BJ (cell line): ENCODE data around the gene LAMA3. TPM values are rescaled to one million over a fixed set of nuclear protein-coding genes. Genes with fewer than 3 reads are reported as not detected.

Experiments
- CTCF ChIA-PET: fragments of 350-600 bp; formaldehyde crosslinking; extraction: SDS; loops from one replicate; lab custom pipeline; 2021; ENCODE audit warnings: antibody characterized with exemption, inconsistent platforms; lab: Yijun Ruan, JAX
- POLR2A ChIA-PET: fragments of 300-600 bp; sonication (Branson Sonifier 250); formaldehyde crosslinking; extraction: SDS; loops from one replicate; lab custom pipeline; 2021; ENCODE audit warnings: antibody characterized with exemption; lab: Charles Lee
- DNase-seq: peaks from one replicate; pipeline ENCODE4 v3.0.0-alpha.2; 2011; ENCODE audit warnings: low read depth
- H3K27me3 ChIP-seq: 2 replicates; pipeline ENCODE4 v1.6.0; 2011; ENCODE audit warnings: low read length; ENCODE audit not compliant: control insufficient read depth, insufficient read depth
- H3K36me3 ChIP-seq: 2 replicates; pipeline ENCODE4 v1.5.1; 2011; ENCODE audit warnings: low read length; ENCODE audit not compliant: control insufficient read depth, insufficient read depth
- H3K4me3 ChIP-seq: 2 replicates; pipeline ENCODE4 v1.5.1; 2011; ENCODE audit warnings: low read depth, mild to moderate bottlenecking, control low read depth, low read length
- CTCF ChIP-seq: IDR thresholded peaks from 2 replicates; pipeline ENCODE4 v1.5.1; 2011; ENCODE audit warnings: low read depth, mild to moderate bottlenecking, control low read depth, inconsistent platforms, low read length, moderate library complexity; ENCODE audit not compliant: insufficient read depth
- polyA plus RNA-seq: library from polyadenylated mRNA; depleted of rRNA; stranded (reverse); fragments of >200 nt; gene quantifications from 2 replicates; pipeline ENCODE4 v1.2.3, GENCODE V29; 2011

The LAMA3 gene
- polyA plus RNA-seq, 1 experiment = 5.6 TPM

GRCh38 chr18:23938043-23938756 is 248.9 kb downstream of the LAMA3 start:
- Histone ChIP-seq H3K36me3 (no peaks in the 10 kb centered on the region), H3K4me3 (no peak overlapping the region), H3K27me3 (no peaks in the 10 kb centered on the region)
- ChIA-PET CTCF (no interaction called here), POLR2A (no interaction called here)
- TF ChIP-seq CTCF = no peak
- DNase-seq = no peak

- DNase-seq = no peak
- Histone ChIP-seq H3K4me3 (no peak overlapping the region), H3K36me3 (no peaks in the 10 kb centered on the region), H3K27me3 (no peaks in the 10 kb centered on the region)
- TF ChIP-seq CTCF = no peak
- ChIA-PET CTCF (interaction anchor here (0.9 kb wide), 1 partner anchor 11 kb away, joined by 3 read pairs; no protein-coding TSS in a partner anchor), POLR2A (no interaction called here)
Observed at GRCh38 chr18:23938901-23939341, 249.7 kb downstream of the LAMA3 start.

- POLR2A ChIA-PET = no interaction called here
Observed at GRCh38 chr18:23939366-23939765, 250.1 kb downstream of the LAMA3 start.

DNA sequence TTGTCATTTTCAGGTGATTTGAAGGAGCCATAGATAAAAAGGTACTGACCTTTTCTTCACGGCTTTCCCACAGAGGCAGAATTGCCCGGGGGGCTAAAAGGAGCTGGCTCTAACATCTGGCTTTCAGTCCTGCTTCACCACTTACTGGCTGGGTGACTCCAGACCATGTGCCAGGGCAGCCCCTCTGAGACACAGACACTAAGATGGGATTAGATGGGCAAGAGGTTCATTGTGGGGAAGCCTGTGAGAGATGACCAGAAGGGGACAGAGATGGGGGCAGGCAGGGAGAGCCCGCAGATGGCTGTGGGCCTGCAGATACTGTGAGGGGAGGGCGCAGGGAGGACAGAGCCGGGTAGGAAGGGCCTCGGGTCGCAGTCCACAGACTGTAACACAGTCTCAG is 250.6 kb downstream of the LAMA3 start:
- TF ChIP-seq CTCF = no peak
- Histone ChIP-seq H3K36me3 (no peaks in the 10 kb centered on the region), H3K27me3 (no peaks in the 10 kb centered on the region), H3K4me3 (no peak overlapping the region)
- CTCF ChIA-PET = interaction anchor here (0.9 to 1.6 kb wide), 2 partner anchors 12 to 21 kb away, joined by 3 read pairs; no protein-coding TSS in a partner anchor
- no peak for DNase-seq
- POLR2A ChIA-PET = interaction anchor here (0.6 kb wide), 1 partner anchor 11 kb away, joined by 4 read pairs; no protein-coding TSS in a partner anchor

More at GRCh38 chr18:23939366-23939765, 250.1 kb downstream of the LAMA3 start:
- no peaks in the 10 kb centered on the region for H3K27me3 ChIP-seq
- no peak for TF ChIP-seq CTCF
- no peak for DNase-seq
- no peaks in the 10 kb centered on the region for H3K36me3 ChIP-seq
- H3K4me3 ChIP-seq = no peak overlapping the region
- CTCF ChIA-PET = interaction anchor here (0.9 to 1.6 kb wide), 2 partner anchors 12 to 21 kb away, joined by 3 read pairs; no protein-coding TSS in a partner anchor

GRCh38 chr18:23941791-23942190 is 252.5 kb downstream of the LAMA3 start:
- no peak for DNase-seq
- no peak for TF ChIP-seq CTCF
- Histone ChIP-seq H3K27me3 (no peaks in the 10 kb centered on the region), H3K36me3 (no peaks in the 10 kb centered on the region), H3K4me3 (no peak overlapping the region)
- ChIA-PET POLR2A (no interaction called here), CTCF (interaction anchor here (1.3 kb wide), 1 partner anchor 8 kb away, joined by 4 read pairs; no protein-coding TSS in a partner anchor)
